OCI-LY3 (cell line): ENCODE results near the gene SCAF11.

Experiments
- H2AFZ ChIP-seq: fragments of 200-600, 300-600 bp; shearing (Covaris generic); 2 replicates; pipeline ENCODE4 v1.6.0; 2014; ENCODE audit warnings: antibody characterized with exemption, low read depth, low read length
- H3K27ac ChIP-seq: fragments of 200-600, 300-600 bp; sonication (generic); 2 replicates; pipeline ENCODE4 v1.5.1; 2014; ENCODE audit warnings: mild to moderate bottlenecking, low read length, moderate library complexity, mixed read lengths
- H3K27me3 ChIP-seq: fragments of 200-600, 300-600 bp; sonication (generic); 2 replicates; pipeline ENCODE4 v1.6.1; 2014; ENCODE audit warnings: low read depth, low read length, mixed read lengths
- H3K36me3 ChIP-seq: fragments of 200-600, 300-600 bp; sonication (generic); replicated peaks from 2 replicates; pipeline ENCODE3; 2014; ENCODE audit warnings: low read depth, low read length, mixed read lengths
- H3K4me1 ChIP-seq: fragments of 300-600, 200-600 bp; sonication (generic); 2 replicates; pipeline ENCODE4 v1.6.1; 2014; ENCODE audit warnings: low read length, mixed read lengths
- H3K4me2 ChIP-seq: fragments of 200-600, 300-600 bp; sonication (generic); 2 replicates; pipeline ENCODE4 v1.6.1; 2014; ENCODE audit warnings: low read length, mixed read lengths
- H3K4me3 ChIP-seq: fragments of 300-600, 200-600 bp; sonication (generic); 2 replicates; pipeline ENCODE4 v1.5.1; 2014; ENCODE audit warnings: antibody characterized with exemption, mild to moderate bottlenecking, low read length, moderate library complexity
- H3K79me2 ChIP-seq: fragments of 300-600, 200-600 bp; shearing (Covaris generic); 2 replicates; pipeline ENCODE4 v1.6.1; 2014; ENCODE audit warnings: mild to moderate bottlenecking, low read length, mixed read lengths
- H3K9ac ChIP-seq: fragments of 300-600, 200-600 bp; shearing (Covaris generic); 2 replicates; pipeline ENCODE4 v1.6.0; 2014; ENCODE audit warnings: mild to moderate bottlenecking, low read length, moderate library complexity
- H3K9me3 ChIP-seq: fragments of 200-600, 300-600 bp; shearing (Covaris generic); 2 replicates; pipeline ENCODE4 v1.6.1; 2014; ENCODE audit warnings: low read length, mixed read lengths; ENCODE audit not compliant: insufficient read depth
- H4K20me1 ChIP-seq: fragments of 200-600, 300-600 bp; sonication (generic); 2 replicates; pipeline ENCODE4 v1.6.1; 2016; ENCODE audit warnings: low read length, mixed read lengths; ENCODE audit not compliant: insufficient read depth
- CTCF ChIP-seq: fragments of 200-600, 300-600 bp; sonication (generic); IDR thresholded peaks from 2 replicates; pipeline ENCODE4 v1.5.1; 2014; ENCODE audit warnings: antibody characterized with exemption, low read length, low read depth
- EZH2phosphoT487 ChIP-seq: fragments of 200-600 bp; shearing (Covaris generic); IDR thresholded peaks from 2 replicates; pipeline ENCODE4 v1.6.1; 2018; ENCODE audit warnings: antibody characterized with exemption, mixed run types, low read depth

Gene SCAF11

GRCh38 chr12:45944771-45945170, 45.6 kb downstream of the SCAF11 start:
- H3K9me3 ChIP-seq: no peaks in the 10 kb centered on the region
- no peak overlapping the region for H3K4me3 ChIP-seq
- H3K4me1 ChIP-seq: peaks cover 8% of the 10 kb centered on the region
- TF ChIP-seq EZH2phosphoT487: no peak
- TF ChIP-seq CTCF: no peak
- H3K9ac ChIP-seq: no peak overlapping the region
- 0 out of 2 replicates have a peak, but pooled peaks cover 6% of the 10 kb centered on the region for H4K20me1 ChIP-seq
- H3K36me3 ChIP-seq: peaks cover 66% of the 10 kb centered on the region
- H3K4me2 ChIP-seq: no peak overlapping the region
- no peaks in the 10 kb centered on the region for H3K27me3 ChIP-seq
- no peak overlapping the region for H3K27ac ChIP-seq
- H2AFZ ChIP-seq: no peak overlapping the region
- H3K79me2 ChIP-seq: peaks cover 3% of the 10 kb centered on the region; the same call in 1 of the 2 replicates

GRCh38 chr12:45939759-45940158, 50.6 kb downstream of the SCAF11 start:
- no peak overlapping the region for H3K27ac ChIP-seq
- no peaks in the 10 kb centered on the region for H3K27me3 ChIP-seq
- no peak overlapping the region for H3K9ac ChIP-seq
- H2AFZ ChIP-seq: no peak overlapping the region
- no peak overlapping the region for H3K4me3 ChIP-seq
- H3K4me1 ChIP-seq: no peaks in the 10 kb centered on the region
- peaks cover 51% of the 10 kb centered on the region for H3K36me3 ChIP-seq
- peaks cover 3% of the 10 kb centered on the region; the same call in 1 of the 2 replicates for H3K79me2 ChIP-seq
- H3K9me3 ChIP-seq: no peaks in the 10 kb centered on the region
- 0 out of 2 replicates have a peak, but pooled peaks cover 2% of the 10 kb centered on the region for H4K20me1 ChIP-seq
- H3K4me2 ChIP-seq: no peak overlapping the region
- TF ChIP-seq EZH2phosphoT487 (no peak), CTCF (no peak)

GRCh38 chr12:45938566-45938965, 51.8 kb downstream of the SCAF11 start:
- Histone ChIP-seq H3K79me2 (peaks cover 3% of the 10 kb centered on the region; the same call in 1 of the 2 replicates), H3K4me2 (no peak overlapping the region), H3K36me3 (peaks cover 43% of the 10 kb centered on the region), H4K20me1 (0 out of 2 replicates have a peak, but pooled peaks cover under 1% of the 10 kb centered on the region), H3K27ac (no peak overlapping the region), H2AFZ (no peak overlapping the region), H3K4me3 (no peak overlapping the region), H3K4me1 (no peaks in the 10 kb centered on the region), H3K9ac (no peak overlapping the region), H3K27me3 (no peaks in the 10 kb centered on the region), H3K9me3 (no peaks in the 10 kb centered on the region)
- TF ChIP-seq CTCF (no peak), EZH2phosphoT487 (no peak)

GRCh38 chr12:45934956-45935355, 55.4 kb downstream of the SCAF11 start:
- TF ChIP-seq EZH2phosphoT487 (no peak), CTCF (no peak)

More at GRCh38 chr12:45934956-45935355, 55.4 kb downstream of the SCAF11 start:
- no peaks in the 10 kb centered on the region for H3K27me3 ChIP-seq
- H3K9me3 ChIP-seq: no peaks in the 10 kb centered on the region
- no peaks in the 10 kb centered on the region for H4K20me1 ChIP-seq
- H3K9ac ChIP-seq: no peak overlapping the region
- H3K36me3 ChIP-seq: peaks cover 37% of the 10 kb centered on the region
- no peak overlapping the region for H2AFZ ChIP-seq
- no peak overlapping the region for H3K27ac ChIP-seq
- no peaks in the 10 kb centered on the region; the same call in 1 of the 2 replicates for H3K79me2 ChIP-seq
- peaks cover 3% of the 10 kb centered on the region; the same call in 1 of the 2 replicates for H3K4me1 ChIP-seq
- no peak overlapping the region for H3K4me2 ChIP-seq
- no peak overlapping the region for H3K4me3 ChIP-seq
